Heart right ventricle (tissue), 16 donors: ENCODE data around the gene BRAT1. TPM values are rescaled to one million over a fixed set of nuclear protein-coding genes. Genes with fewer than 3 reads are reported as not detected.
"Not testable (repeated sequence)": the region's sequence is repeated elsewhere in the genome, so short reads cannot be mapped to it uniquely, and the experiment has no call there.

Experiments
- ATAC-seq, 8 donors: fragments of 200-7000 bp; cut with Tn5 transposase; one replicate each; pipeline ENCODE4 v1.9.1; 2020; ENCODE audit warnings: mild to moderate bottlenecking in 8 of 8, moderate library complexity in 8 of 8, moderate number of reproducible peaks in 1 of 8
- DNase-seq, 2 donors: peaks; one replicate each; pipeline ENCODE4 v3.0.0-alpha.2; 2020
- H3K27ac ChIP-seq, 10 donors: fragments of 200-600 bp; sonication (generic) in 2 of 10; one replicate each; pipeline versions ENCODE4 v1.5.0 to v1.8.0; 2020 to 2022; ENCODE audit warnings: mild to moderate bottlenecking in 3 of 10
- H3K27me3 ChIP-seq, 7 donors: fragments of 200-600 bp; one replicate each; pipeline ENCODE4 v1.8.0; 2021 to 2022; ENCODE audit warnings: mild to moderate bottlenecking in 2 of 7
- H3K36me3 ChIP-seq, 9 donors: fragments of 200-600 bp; sonication (generic) in 1 of 9; one replicate each; pipeline versions ENCODE4 v1.5.0 to v1.8.0; 2020 to 2022; ENCODE audit warnings: mild to moderate bottlenecking in 2 of 9
- H3K4me1 ChIP-seq, 9 donors: fragments of 200-600 bp; sonication (generic) in 1 of 9; one replicate each; pipeline versions ENCODE4 v1.5.0 to v1.8.0; 2020 to 2022; ENCODE audit warnings: mild to moderate bottlenecking in 4 of 9
- H3K4me3 ChIP-seq, 10 donors: fragments of 200-600 bp; sonication (generic) in 2 of 10; one replicate each; pipeline versions ENCODE4 v1.5.0 to v1.8.0; 2020 to 2022; ENCODE audit warnings: mild to moderate bottlenecking in 7 of 10, moderate library complexity in 2 of 10
- H3K9me3 ChIP-seq, 11 donors: fragments of 200-600 bp in 10 of 11; sonication (generic) in 2 of 11; one replicate each; pipeline versions ENCODE4 v1.5.0 to v1.8.0; 2013 to 2022; ENCODE audit warnings: mild to moderate bottlenecking in 2 of 11, control low read depth in 1 of 11, moderate library complexity in 1 of 11
- CTCF ChIP-seq, 9 donors: fragments of 200-600 bp; sonication (generic) in 2 of 9; IDR thresholded peaks; one replicate each; pipeline versions ENCODE4 v1.5.0 to v1.8.0; 2021 to 2022; ENCODE audit warnings: antibody characterized with exemption in 9 of 9, mild to moderate bottlenecking in 5 of 9, moderate library complexity in 1 of 9
- WGBS, 2 donors: extraction: QIAGEN DNeasy Blood & Tissue Kit; methylation state at CpG; one replicate each; pipeline ENCODE4 v1.1.7; 2013; ENCODE audit warnings: inconsistent platforms in 1 of 2; 5-methylcytosine and 5-hydroxymethylcytosine counted together
- intact Hi-C, 10 donors: fragments of 100-400 bp; cut with DNase I; formaldehyde crosslinking; loops; one replicate each; pipeline versions ENCODE4 v1.11.1 to v1.14.2; 2022
- polyA plus RNA-seq, 2 donors: library from polyadenylated mRNA; stranded (reverse); fragments of 200-250 nt; gene quantifications; one replicate each; pipeline ENCODE4 v1.2.3, GENCODE V29; 2013
- total RNA-seq, 10 donors: library from RNA; stranded (reverse); fragmentation: NEBNext Ultra II Directional in 3 of 10; extraction: Animal tissue kit (Norgen Biotek cat#: 25700) in 3 of 10; gene quantifications; one replicate each; pipeline versions ENCODE4 v1.2.1 to v1.2.4, GENCODE V29; 2021 to 2023
- donor health status: Arrhythmogenic right ventricular cardiomyopathy.
- donor health status: ischemic (EF 13 %, LVEDD 7.1; RV severe dilation, severe dysfunction).
- donor health status: healthy with polysubstance abuse.
- donor health status: DM: no; HTN: yes; CAD: no.
- donor health status: DM: no; HTN: no; CAD: no.
- donor health status: ischemic (EF 25% LVEDD 6.9; RV normal size, moderate dysfunction).
- donor health status: ischemic (EF 25% LVEDD 5.7; RV mildly dilated, moderate dysfunction).
- donor health status: healthy.
- donor health status: DM: yes; HTN: yes; CAD: no.
- donor health status: Ischemic cardiomyopathy.
- donor health status: ischemic (EF 35%, LVEDD 5.7; RV mildly dilated, moderate dysfunction).
- donor health status: nonischemic (EF 11% LVEDD 7.7; RV severe dilation, severe dysfunction).
- donor health status: DM: yes; HTN: yes; CAD: no.
- donor health status: PGD.
- donor health status: ischemic (EF 29% LVEDD 5.4; RV normal size, mild dysfunction).
- donor health status: nonischemic (EF 23%, LVEDD 6.1; RV moderate dilation, normal function).

BRAT1 gene
- total and polyA plus RNA-seq, 12 donors, result 10.6 to 22.8 (median 13.9) TPM

- H3K36me3 ChIP-seq, result peaks cover 0 to 89% (median 19%) of the 10 kb centered on the region in 9 donors
- H3K27me3 ChIP-seq, result no peaks in the 10 kb centered on the region
- no peak overlapping the region for H3K4me3 ChIP-seq
- no peak for TF ChIP-seq CTCF (IDR thresholded peaks at IDR 0.05)
- no peak overlapping the region for H3K27ac ChIP-seq
- no peak for DNase-seq
- intact Hi-C loops, result no loop called here
- no peaks in the 10 kb centered on the region for H3K4me1 ChIP-seq
- ATAC-seq, result peak in 1 of 8 donors; percentile 26
- H3K9me3 ChIP-seq, result no peaks in the 10 kb centered on the region
- 95% methylated on average over 38 of the region's 38 CpGs for WGBS, 2 donors
These were observed 37.9 kb upstream of the BRAT1 start for GRCh38 chr7:2593036-2593727.

- TF ChIP-seq CTCF (IDR thresholded peaks at IDR 0.05), result no peak
- WGBS, 2 donors, result 97% methylated on average over 23 of the region's 23 CpGs
- Histone ChIP-seq H3K4me1 (no peaks in the 10 kb centered on the region), H3K27ac (no peak overlapping the region), H3K4me3 (no peak overlapping the region), H3K27me3 (no peaks in the 10 kb centered on the region), H3K9me3 (no peaks in the 10 kb centered on the region), H3K36me3 (peaks cover 0 to 86% (median 25%) of the 10 kb centered on the region in 9 donors)
- intact Hi-C loops, result no loop called here
- peak in 1 of 8 donors; percentile 17 for ATAC-seq
- no peak for DNase-seq
These were observed 37.1 kb upstream of the BRAT1 start for GRCh38 chr7:2592375-2592865.

- DNase-seq, H3K4me1 ChIP-seq, intact Hi-C loops, H3K9me3 ChIP-seq, H3K4me3 ChIP-seq, H3K27ac ChIP-seq, H3K27me3 ChIP-seq, ATAC-seq: not testable (repeated sequence)
- WGBS, 2 donors, result 94 to 95% methylated on average over 15 of the region's 15 CpGs
- peaks cover 0 to 84% (median 28%) of the 10 kb centered on the region in 9 donors for H3K36me3 ChIP-seq
These were observed 34.6 kb upstream of the BRAT1 start for GRCh38 chr7:2589941-2590340.

GRCh38 chr7:2589341-2589740 is 34.0 kb upstream of the BRAT1 start:
- ATAC-seq (no peak), DNase-seq (no peak)
- Histone ChIP-seq H3K27me3 (no peaks in the 10 kb centered on the region), H3K4me3 (no peak overlapping the region), H3K36me3 (peaks cover 0 to 84% (median 28%) of the 10 kb centered on the region in 9 donors), H3K27ac (no peak overlapping the region), H3K4me1 (no peaks in the 10 kb centered on the region), H3K9me3 (no peaks in the 10 kb centered on the region)
- no peak for TF ChIP-seq CTCF (IDR thresholded peaks at IDR 0.05)
- intact Hi-C loops, result no loop called here
- WGBS, 2 donors, result 91 to 95% methylated on average over 16 of the region's 16 CpGs

GRCh38 chr7:2587778-2588177 is 32.5 kb upstream of the BRAT1 start:
- DNase-seq (no peak), ATAC-seq (peak in 2 of 8 donors; percentile 11 to 28)
- no peak overlapping the region for H3K4me3 ChIP-seq
- intact Hi-C loops, result no loop called here
- WGBS, 2 donors, result 97 to 98% methylated on average over 21 of the region's 21 CpGs
- H3K27me3 ChIP-seq, result no peaks in the 10 kb centered on the region
- H3K4me1 ChIP-seq, result no peaks in the 10 kb centered on the region
- peaks cover 0 to 75% (median 21%) of the 10 kb centered on the region in 9 donors for H3K36me3 ChIP-seq
- no peaks in the 10 kb centered on the region for H3K9me3 ChIP-seq
- H3K27ac ChIP-seq, result no peak overlapping the region
- no peak for TF ChIP-seq CTCF (IDR thresholded peaks at IDR 0.05)
